Measurements from ENCODE around the gene FYN. TPM values are rescaled to one million over a fixed set of nuclear protein-coding genes. Genes with fewer than 3 reads are reported as not detected.

Gene FYN
- polyA plus RNA-seq, 4 donors = 17.9 to 33.8 (median 24.8) TPM

DNA sequence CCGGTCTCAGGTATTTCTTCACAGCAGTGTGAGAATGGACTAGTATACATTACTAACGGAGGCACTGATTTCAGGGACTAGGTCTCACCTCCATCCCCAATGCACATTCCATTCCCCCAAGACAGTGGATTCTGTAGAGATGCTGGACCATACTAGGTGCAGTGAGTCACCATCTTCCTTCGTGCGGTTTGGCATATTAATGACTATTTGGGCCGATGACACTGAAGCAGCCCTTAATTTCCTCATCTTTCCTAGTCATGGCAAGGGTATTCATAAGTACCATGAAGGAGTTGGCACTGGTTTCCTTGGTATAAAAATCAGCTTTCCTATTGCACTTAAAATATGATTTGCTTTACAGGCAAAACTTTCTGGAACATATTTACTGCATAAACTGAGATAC is 146.2 kb downstream of the FYN start:
- peaks cover 0 to 2% (median 0%) of the 10 kb centered on the region in 3 donors for H3K4me1 ChIP-seq (ENCODE audit: control insufficient read depth in 3 of 3, insufficient read depth in 2 of 3, low read depth in 1 of 3, low read length in 2 of 3)
- 95 to 97% (median 96%) methylated on average over 5 of the region's 5 CpGs for WGBS, 3 donors
- no peaks in the 10 kb centered on the region for H3K27me3 ChIP-seq (ENCODE audit: control insufficient read depth in 3 of 3, insufficient read depth in 3 of 3, low read length in 3 of 3)
- no peak overlapping the region for H3K27ac ChIP-seq (ENCODE audit: low read depth in 1 of 3, low read length in 2 of 3)
- H3K4me3 ChIP-seq (ENCODE audit: low read depth in 1 of 3, low read length in 3 of 3) = no peak overlapping the region
- no peaks in the 10 kb centered on the region for H3K9me3 ChIP-seq (ENCODE audit: control insufficient read depth in 2 of 2, insufficient read depth in 1 of 2, low read depth in 1 of 2, low read length in 1 of 2)
- no peak for FAIRE-seq
- H3K36me3 ChIP-seq (ENCODE audit: control insufficient read depth in 3 of 3, insufficient read depth in 2 of 3, low read depth in 1 of 3, low read length in 3 of 3) = no peaks in the 10 kb centered on the region
- DNase-seq = no peak

GRCh38 chr6:111725446-111726112 is 147.7 kb downstream of the FYN start:
- peaks cover 0 to 2% (median 0%) of the 10 kb centered on the region in 3 donors for H3K4me1 ChIP-seq (ENCODE audit: control insufficient read depth in 3 of 3, insufficient read depth in 2 of 3, low read depth in 1 of 3, low read length in 2 of 3)
- no peak for DNase-seq
- WGBS, 3 donors = 83 to 89% (median 87%) methylated on average over 7 of the region's 7 CpGs

DNA sequence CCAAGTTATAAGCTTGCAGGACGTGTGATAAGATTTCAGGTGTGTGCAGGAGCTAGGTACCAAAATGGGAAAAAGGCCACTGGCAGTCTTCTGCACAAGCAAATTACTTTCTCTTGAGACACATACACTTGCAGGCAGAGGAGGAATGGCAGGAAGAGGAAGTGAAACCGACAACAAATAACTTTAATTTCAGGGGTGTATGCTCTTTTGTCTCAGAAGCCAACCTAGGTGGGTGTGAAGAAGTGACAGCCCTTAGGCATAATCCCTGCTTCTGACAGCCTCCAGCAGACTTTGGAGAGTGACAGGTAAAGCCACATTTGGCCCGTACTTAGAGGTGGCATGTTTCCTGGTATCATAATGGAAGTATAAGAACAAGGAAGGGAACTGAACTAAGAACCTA is 148.7 kb downstream of the FYN start:
- Histone ChIP-seq H3K36me3 (ENCODE audit: control insufficient read depth in 3 of 3, insufficient read depth in 2 of 3, low read depth in 1 of 3, low read length in 3 of 3) (peaks cover 0 to 3% (median 0%) of the 10 kb centered on the region in 3 donors), H3K27me3 (ENCODE audit: control insufficient read depth in 3 of 3, insufficient read depth in 3 of 3, low read length in 3 of 3) (no peaks in the 10 kb centered on the region), H3K4me3 (ENCODE audit: low read depth in 1 of 3, low read length in 3 of 3) (no peak overlapping the region), H3K9me3 (ENCODE audit: control insufficient read depth in 2 of 2, insufficient read depth in 1 of 2, low read depth in 1 of 2, low read length in 1 of 2) (no peaks in the 10 kb centered on the region), H3K27ac (ENCODE audit: low read depth in 1 of 3, low read length in 2 of 3) (no peak overlapping the region), H3K4me1 (ENCODE audit: control insufficient read depth in 3 of 3, insufficient read depth in 2 of 3, low read depth in 1 of 3, low read length in 2 of 3) (no peaks in the 10 kb centered on the region)
- 23 to 45% (median 23%) methylated on average over 3 of the region's 3 CpGs for WGBS, 3 donors
- DNase-seq (peak in 1 of 2 donors; percentile 28), FAIRE-seq (no peak)

More at GRCh38 chr6:111725446-111726112, 147.7 kb downstream of the FYN start:
- FAIRE-seq = no peak
- Histone ChIP-seq H3K9me3 (ENCODE audit: control insufficient read depth in 2 of 2, insufficient read depth in 1 of 2, low read depth in 1 of 2, low read length in 1 of 2) (no peaks in the 10 kb centered on the region), H3K36me3 (ENCODE audit: control insufficient read depth in 3 of 3, insufficient read depth in 2 of 3, low read depth in 1 of 3, low read length in 3 of 3) (no peaks in the 10 kb centered on the region), H3K27me3 (ENCODE audit: control insufficient read depth in 3 of 3, insufficient read depth in 3 of 3, low read length in 3 of 3) (no peaks in the 10 kb centered on the region), H3K27ac (ENCODE audit: low read depth in 1 of 3, low read length in 2 of 3) (no peak overlapping the region), H3K4me3 (ENCODE audit: low read depth in 1 of 3, low read length in 3 of 3) (no peak overlapping the region)

DNA sequence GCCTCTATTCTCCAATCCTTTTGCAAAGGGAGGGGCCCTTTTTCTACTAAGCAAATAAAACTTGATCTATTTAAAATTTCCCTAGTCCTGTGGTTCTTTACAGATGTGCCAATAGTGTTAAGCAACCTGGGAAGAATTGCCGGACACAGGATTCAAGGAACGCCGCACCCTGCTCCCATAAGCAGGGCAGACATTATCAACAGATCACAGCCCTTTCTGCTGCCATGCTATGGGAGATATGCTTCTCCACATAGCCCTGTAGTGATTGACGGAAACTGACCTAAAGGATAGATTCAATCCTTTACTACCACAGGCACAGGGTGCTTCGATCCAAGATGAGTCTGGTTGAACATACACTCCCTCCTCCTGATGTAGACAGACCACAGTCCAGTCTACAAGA is 149.2 kb downstream of the FYN start:
- WGBS, 3 donors = 89 to 90% (median 89%) methylated on average over 5 of the region's 5 CpGs
- Histone ChIP-seq H3K27ac (ENCODE audit: low read depth in 1 of 3, low read length in 2 of 3) (no peak overlapping the region), H3K27me3 (ENCODE audit: control insufficient read depth in 3 of 3, insufficient read depth in 3 of 3, low read length in 3 of 3) (no peaks in the 10 kb centered on the region), H3K4me3 (ENCODE audit: low read depth in 1 of 3, low read length in 3 of 3) (no peak overlapping the region), H3K36me3 (ENCODE audit: control insufficient read depth in 3 of 3, insufficient read depth in 2 of 3, low read depth in 1 of 3, low read length in 3 of 3) (peaks cover 0 to 3% (median 0%) of the 10 kb centered on the region in 3 donors), H3K4me1 (ENCODE audit: control insufficient read depth in 3 of 3, insufficient read depth in 2 of 3, low read depth in 1 of 3, low read length in 2 of 3) (no peaks in the 10 kb centered on the region), H3K9me3 (ENCODE audit: control insufficient read depth in 2 of 2, insufficient read depth in 1 of 2, low read depth in 1 of 2, low read length in 1 of 2) (no peaks in the 10 kb centered on the region)
- FAIRE-seq = no peak
- DNase-seq = no peak

DNA sequence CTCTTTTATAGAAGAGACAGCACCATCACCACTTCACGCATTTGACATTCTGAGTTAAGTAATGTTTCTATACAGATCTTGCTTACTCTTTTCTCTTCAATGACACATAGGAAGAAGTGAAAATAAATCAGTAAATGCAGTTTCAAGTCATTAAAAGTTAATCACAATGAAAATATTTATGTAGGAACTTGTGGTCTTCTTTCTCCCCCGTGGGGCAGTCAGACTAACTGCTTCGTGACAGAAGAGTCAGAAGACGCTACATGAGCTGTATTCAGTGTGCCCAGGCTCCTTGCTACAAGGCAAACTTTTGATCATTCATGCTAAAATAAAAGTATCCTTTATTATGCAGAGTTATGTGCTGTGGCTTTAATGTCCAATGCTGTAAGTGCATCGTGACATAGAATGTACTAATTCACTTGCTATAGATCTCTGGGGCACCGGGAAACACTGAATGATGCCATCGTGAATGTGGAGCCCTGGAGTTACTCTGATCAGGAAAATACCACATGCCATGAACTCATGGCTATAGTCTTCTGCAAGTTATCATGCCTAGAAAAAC is 149.8 kb downstream of the FYN start:
- WGBS, 3 donors = 81 to 84% (median 84%) methylated on average over 7 of the region's 7 CpGs
- Histone ChIP-seq H3K36me3 (ENCODE audit: control insufficient read depth in 3 of 3, insufficient read depth in 2 of 3, low read depth in 1 of 3, low read length in 3 of 3) (peaks cover 0 to 3% (median 0%) of the 10 kb centered on the region in 3 donors), H3K27me3 (ENCODE audit: control insufficient read depth in 3 of 3, insufficient read depth in 3 of 3, low read length in 3 of 3) (no peaks in the 10 kb centered on the region), H3K27ac (ENCODE audit: low read depth in 1 of 3, low read length in 2 of 3) (no peak overlapping the region), H3K9me3 (ENCODE audit: control insufficient read depth in 2 of 2, insufficient read depth in 1 of 2, low read depth in 1 of 2, low read length in 1 of 2) (no peaks in the 10 kb centered on the region), H3K4me3 (ENCODE audit: low read depth in 1 of 3, low read length in 3 of 3) (no peak overlapping the region), H3K4me1 (ENCODE audit: control insufficient read depth in 3 of 3, insufficient read depth in 2 of 3, low read depth in 1 of 3, low read length in 2 of 3) (no peaks in the 10 kb centered on the region)
- no peak for FAIRE-seq
- no peak for DNase-seq

DNA sequence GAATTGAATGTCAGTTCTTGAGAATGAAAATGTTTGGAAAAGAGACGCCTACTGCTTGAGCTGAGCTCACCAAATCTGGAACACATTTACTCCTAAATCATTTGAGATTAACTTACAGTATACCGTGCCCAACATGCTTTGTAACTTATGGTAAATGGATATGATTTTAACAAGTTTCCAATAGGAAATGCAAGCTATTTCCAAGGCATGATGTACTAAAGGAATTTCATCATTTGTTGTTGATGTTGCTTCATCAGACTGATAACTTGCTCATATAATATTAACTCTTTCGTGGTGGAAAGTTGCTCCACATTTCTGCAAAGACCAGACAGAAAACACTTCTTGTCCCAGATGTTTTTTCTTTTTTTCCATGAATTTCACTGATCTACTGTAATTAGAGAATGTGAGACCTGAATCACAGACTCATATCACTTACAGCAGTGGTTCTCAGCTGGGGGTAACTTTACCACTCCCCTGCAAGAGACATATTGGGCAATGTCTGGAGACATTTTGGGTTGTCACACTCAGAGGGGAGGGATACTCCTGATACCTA is 151.0 kb downstream of the FYN start:
- Histone ChIP-seq H3K9me3 (ENCODE audit: control insufficient read depth in 2 of 2, insufficient read depth in 1 of 2, low read depth in 1 of 2, low read length in 1 of 2) (no peaks in the 10 kb centered on the region), H3K36me3 (ENCODE audit: control insufficient read depth in 3 of 3, insufficient read depth in 2 of 3, low read depth in 1 of 3, low read length in 3 of 3) (peaks cover 0 to 6% (median 3%) of the 10 kb centered on the region in 3 donors), H3K27ac (ENCODE audit: low read depth in 1 of 3, low read length in 2 of 3) (peak overlapping the region in 1 of 3 donors; percentile 42), H3K27me3 (ENCODE audit: control insufficient read depth in 3 of 3, insufficient read depth in 3 of 3, low read length in 3 of 3) (no peaks in the 10 kb centered on the region), H3K4me3 (ENCODE audit: low read depth in 1 of 3, low read length in 3 of 3) (no peak overlapping the region), H3K4me1 (ENCODE audit: control insufficient read depth in 3 of 3, insufficient read depth in 2 of 3, low read depth in 1 of 3, low read length in 2 of 3) (no peaks in the 10 kb centered on the region)
- FAIRE-seq (no peak), DNase-seq (no peak)
- 53 to 62% (median 59%) methylated on average over 3 of the region's 3 CpGs for WGBS, 3 donors

DNA sequence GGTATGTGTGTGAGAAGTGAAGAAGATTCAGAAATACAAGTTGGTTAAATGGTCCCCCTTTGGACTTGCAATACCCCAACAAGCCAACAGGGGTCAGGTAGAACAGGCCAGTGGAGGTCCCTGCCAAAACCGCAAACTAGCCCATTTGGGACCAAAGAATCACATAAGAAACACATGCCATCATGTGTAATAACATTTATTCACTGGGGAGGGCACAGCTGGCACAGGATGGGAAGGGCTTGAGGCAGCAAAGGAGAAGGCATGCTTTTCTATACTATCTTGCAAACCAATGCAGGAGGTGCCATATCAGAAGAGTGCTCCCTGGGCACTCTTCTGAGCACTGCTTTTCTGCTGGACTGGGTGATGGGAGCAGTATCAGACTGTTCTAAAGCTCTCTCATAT is 151.5 kb downstream of the FYN start:
- Histone ChIP-seq H3K9me3 (ENCODE audit: control insufficient read depth in 2 of 2, insufficient read depth in 1 of 2, low read depth in 1 of 2, low read length in 1 of 2) (no peaks in the 10 kb centered on the region), H3K36me3 (ENCODE audit: control insufficient read depth in 3 of 3, insufficient read depth in 2 of 3, low read depth in 1 of 3, low read length in 3 of 3) (peaks cover 0 to 6% (median 3%) of the 10 kb centered on the region in 3 donors), H3K4me3 (ENCODE audit: low read depth in 1 of 3, low read length in 3 of 3) (no peak overlapping the region), H3K27me3 (ENCODE audit: control insufficient read depth in 3 of 3, insufficient read depth in 3 of 3, low read length in 3 of 3) (no peaks in the 10 kb centered on the region), H3K27ac (ENCODE audit: low read depth in 1 of 3, low read length in 2 of 3) (peak overlapping the region in 1 of 3 donors; percentile 42), H3K4me1 (ENCODE audit: control insufficient read depth in 3 of 3, insufficient read depth in 2 of 3, low read depth in 1 of 3, low read length in 2 of 3) (no peaks in the 10 kb centered on the region)
- DNase-seq (no peak), FAIRE-seq (no peak)
- 77 to 90% (median 86%) methylated on average over 1 of the region's 1 CpG for WGBS, 3 donors

DNA sequence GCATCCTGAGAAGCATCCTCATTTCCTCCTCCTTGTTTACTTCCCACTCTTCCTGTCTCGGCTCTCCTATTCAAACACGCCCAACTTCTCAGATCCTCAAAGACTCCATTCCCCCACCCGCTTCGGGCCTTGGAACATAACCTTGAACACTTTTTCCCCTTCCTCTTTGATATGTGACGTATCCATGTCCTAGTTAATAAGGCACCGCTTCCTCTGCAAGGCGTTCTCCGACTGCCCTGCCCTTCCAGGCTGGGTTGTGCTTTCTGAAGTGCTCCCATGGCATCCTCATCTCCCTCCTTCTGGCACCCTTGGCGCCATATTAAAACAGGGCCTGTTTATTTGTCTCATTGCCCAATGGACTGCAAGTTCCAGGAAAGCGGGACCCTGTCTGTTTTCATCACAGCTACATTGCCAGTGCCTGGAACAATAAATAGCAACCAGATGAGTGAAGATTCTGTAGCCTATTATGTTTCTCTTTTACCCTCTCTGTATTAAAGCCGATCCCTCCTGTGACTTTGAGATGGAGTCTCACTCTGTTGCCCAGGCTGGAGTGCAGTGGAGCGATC is 152.2 kb downstream of the FYN start:
- H3K27ac ChIP-seq (ENCODE audit: low read depth in 1 of 3, low read length in 2 of 3) = no peak overlapping the region
- H3K4me1 ChIP-seq (ENCODE audit: control insufficient read depth in 3 of 3, insufficient read depth in 2 of 3, low read depth in 1 of 3, low read length in 2 of 3) = no peaks in the 10 kb centered on the region
- no peak overlapping the region for H3K4me3 ChIP-seq (ENCODE audit: low read depth in 1 of 3, low read length in 3 of 3)
- 88 to 95% (median 92%) methylated on average over 12 of the region's 12 CpGs for WGBS, 3 donors
- no peaks in the 10 kb centered on the region for H3K9me3 ChIP-seq (ENCODE audit: control insufficient read depth in 2 of 2, insufficient read depth in 1 of 2, low read depth in 1 of 2, low read length in 1 of 2)
- no peak for DNase-seq
- no peaks in the 10 kb centered on the region for H3K27me3 ChIP-seq (ENCODE audit: control insufficient read depth in 3 of 3, insufficient read depth in 3 of 3, low read length in 3 of 3)
- H3K36me3 ChIP-seq (ENCODE audit: control insufficient read depth in 3 of 3, insufficient read depth in 2 of 3, low read depth in 1 of 3, low read length in 3 of 3) = peaks cover 0 to 6% (median 3%) of the 10 kb centered on the region in 3 donors
- FAIRE-seq = no peak
